A172 (cell line): Measurements from ENCODE around the gene ACTR3C. TPM values are rescaled to one million over a fixed set of nuclear protein-coding genes. Genes with fewer than 3 reads are reported as not detected.

Source experiments
- DNase-seq: peaks from one replicate; pipeline ENCODE4 v3.0.0-alpha.2; 2015; ENCODE audit warnings: low spot score
- total RNA-seq: library from RNA; depleted of rRNA; stranded (reverse); fragments of >200 nt; shearing (Covaris generic); gene quantifications from 2 replicates; pipeline ENCODE4 v1.2.3, GENCODE V29; 2014; rRNA removed

Gene ACTR3C
- 0.88 and 2.8 TPM in 2 replicates for total RNA-seq

- no peak for DNase-seq
Measured at GRCh38 chr7:150322833-150323681, at the start of gene ACTR3C, which contains the start of gene LRRC61. Gene ACTR3C, minus strand, starts transcription at chr7:150323545. Its CDS starts 28,249 bp downstream, at chr7:150295296. Gene LRRC61, plus strand, starts transcription at chr7:150323355. Its CDS starts 13,507 bp downstream, at chr7:150336862.

GRCh38 chr7:150372271-150373048 is 49.1 kb upstream of the ACTR3C start:
- DNase-seq = no peak

- no peak for DNase-seq
Measured at GRCh38 chr7:150371996-150372270, 48.6 kb upstream of the ACTR3C start.

GRCh38 chr7:150371131-150371995 is 48.0 kb upstream of the ACTR3C start:
- no peak for DNase-seq

GRCh38 chr7:150370612-150371071 is 47.3 kb upstream of the ACTR3C start:
- peak; percentile 34 for DNase-seq

GRCh38 chr7:150369748-150370501 is 46.6 kb upstream of the ACTR3C start:
- DNase-seq = no peak

- DNase-seq = peak; percentile 69
Measured at GRCh38 chr7:150368884-150369747, 45.8 kb upstream of the ACTR3C start.

- peak; percentile 58 for DNase-seq
Measured at GRCh38 chr7:150368096-150368883, 44.9 kb upstream of the ACTR3C start, which contains the start of gene REPIN1. Gene REPIN1, plus strand, starts transcription at chr7:150368822. Its CDS starts 890 bp downstream, at chr7:150369712.

- DNase-seq = peak; percentile 76
Measured at GRCh38 chr7:150367677-150368095, 44.3 kb upstream of the ACTR3C start.

- no peak for DNase-seq
Measured at GRCh38 chr7:150365673-150366398, 42.5 kb upstream of the ACTR3C start.

GRCh38 chr7:150365194-150365593 is 41.8 kb upstream of the ACTR3C start:
- DNase-seq = no peak

GRCh38 chr7:150363872-150364271 is 40.5 kb upstream of the ACTR3C start:
- no peak for DNase-seq

GRCh38 chr7:150363370-150363769 is 40.0 kb upstream of the ACTR3C start:
- peak; percentile 49 for DNase-seq

GRCh38 chr7:150361807-150362621 is 38.7 kb upstream of the ACTR3C start:
- no peak for DNase-seq

GRCh38 chr7:150361402-150361801 is 38.1 kb upstream of the ACTR3C start:
- DNase-seq = no peak

GRCh38 chr7:150360363-150361058 is 37.2 kb upstream of the ACTR3C start:
- DNase-seq = no peak
